HG02678 (cell line): ENCODE measurements around the gene ZRANB2.

Experiments
- ATAC-seq: cut with Tn5 transposase; IDR thresholded peaks from one replicate; pipeline ENCODE4 v1.9.1; 2021; ENCODE audit warnings: mild to moderate bottlenecking, moderate library complexity; ENCODE audit not compliant: unreplicated experiment

Gene ZRANB2

GRCh38 chr1:71080739-71081696 is at the start of gene ZRANB2:
ZRANB2 (minus strand) TSS chr1:71081035; CDS start chr1:71080995, 40 bp downstream.
- peak; percentile 100 for ATAC-seq

- no peak for ATAC-seq
Measured at GRCh38 chr1:71128060-71128459, 47.2 kb upstream of the ZRANB2 start.

- ATAC-seq = no peak
Measured at GRCh38 chr1:71118086-71118485, 37.3 kb upstream of the ZRANB2 start.

GRCh38 chr1:71116729-71117128 is 35.9 kb upstream of the ZRANB2 start:
- ATAC-seq = no peak

GRCh38 chr1:71106658-71107322 is 26.0 kb upstream of the ZRANB2 start:
- ATAC-seq = no peak

- no peak for ATAC-seq
Measured at GRCh38 chr1:71104417-71104816, 23.6 kb upstream of the ZRANB2 start.

GRCh38 chr1:71101839-71102376 is 21.1 kb upstream of the ZRANB2 start:
- no peak for ATAC-seq

- no peak for ATAC-seq
Measured at GRCh38 chr1:71097428-71097827, 16.6 kb upstream of the ZRANB2 start.

- no peak for ATAC-seq
Measured at GRCh38 chr1:71094913-71095312, 14.1 kb upstream of the ZRANB2 start.

GRCh38 chr1:71093938-71094337 is 13.1 kb upstream of the ZRANB2 start:
- ATAC-seq = no peak

- no peak for ATAC-seq
Measured at GRCh38 chr1:71089536-71090270, 8.9 kb upstream of the ZRANB2 start.

GRCh38 chr1:71088645-71089287 is 7.9 kb upstream of the ZRANB2 start:
- no peak for ATAC-seq

- no peak for ATAC-seq
Measured at GRCh38 chr1:71087713-71088112, 6.9 kb upstream of the ZRANB2 start.

- no peak for ATAC-seq
Measured at GRCh38 chr1:71087060-71087459, 6.2 kb upstream of the ZRANB2 start.

GRCh38 chr1:71086331-71086730 is 5.5 kb upstream of the ZRANB2 start:
- ATAC-seq = no peak

- no peak for ATAC-seq
Measured at GRCh38 chr1:71083271-71083670, 2.4 kb upstream of the ZRANB2 start.

GRCh38 chr1:71081697-71082080 is 854 bp upstream of the ZRANB2 start:
- no peak for ATAC-seq

- ATAC-seq = peak; percentile 9
Measured at GRCh38 chr1:71080230-71080738, 551 bp downstream of the ZRANB2 start.

GRCh38 chr1:71074681-71075080 is 6.2 kb downstream of the ZRANB2 start:
- no peak for ATAC-seq

GRCh38 chr1:71072273-71072672 is 8.6 kb downstream of the ZRANB2 start:
- ATAC-seq = no peak
